OCI-LY3 (cell line): ENCODE results near the gene KCNE4.

Source experiments
- EZH2phosphoT487 ChIP-seq: fragments of 200-600 bp; shearing (Covaris generic); IDR thresholded peaks from 2 replicates; pipeline ENCODE4 v1.6.1; 2018; ENCODE audit warnings: antibody characterized with exemption, mixed run types, low read depth
- TF ChIP-seq, protein P1 (sequence below): fragments of 200-600, 300-600 bp; sonication (generic); IDR thresholded peaks from 2 replicates; pipeline ENCODE4 v1.5.1; 2014; ENCODE audit warnings: antibody characterized with exemption, low read length, low read depth

DNA sequence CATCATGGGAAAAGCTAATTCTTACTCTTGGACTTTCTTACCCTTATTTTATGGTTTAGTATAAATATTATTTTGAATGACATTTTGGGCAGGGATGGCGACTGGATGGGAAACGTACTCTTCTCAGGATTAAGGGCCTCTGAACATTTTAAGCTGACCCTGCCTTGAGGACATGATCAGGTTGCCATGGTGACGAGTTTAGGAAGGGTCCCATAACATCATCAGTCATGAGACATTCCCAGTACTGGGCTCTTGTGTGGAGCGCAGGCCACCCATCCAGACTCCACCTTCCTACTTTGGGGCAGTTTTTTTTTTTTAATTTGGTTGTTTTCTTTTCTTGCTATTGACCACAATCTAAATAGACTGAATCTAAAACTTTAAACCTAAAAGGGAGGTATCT lies 40.7 kb downstream of the KCNE4 start:
- TF ChIP-seq, protein P1, sequence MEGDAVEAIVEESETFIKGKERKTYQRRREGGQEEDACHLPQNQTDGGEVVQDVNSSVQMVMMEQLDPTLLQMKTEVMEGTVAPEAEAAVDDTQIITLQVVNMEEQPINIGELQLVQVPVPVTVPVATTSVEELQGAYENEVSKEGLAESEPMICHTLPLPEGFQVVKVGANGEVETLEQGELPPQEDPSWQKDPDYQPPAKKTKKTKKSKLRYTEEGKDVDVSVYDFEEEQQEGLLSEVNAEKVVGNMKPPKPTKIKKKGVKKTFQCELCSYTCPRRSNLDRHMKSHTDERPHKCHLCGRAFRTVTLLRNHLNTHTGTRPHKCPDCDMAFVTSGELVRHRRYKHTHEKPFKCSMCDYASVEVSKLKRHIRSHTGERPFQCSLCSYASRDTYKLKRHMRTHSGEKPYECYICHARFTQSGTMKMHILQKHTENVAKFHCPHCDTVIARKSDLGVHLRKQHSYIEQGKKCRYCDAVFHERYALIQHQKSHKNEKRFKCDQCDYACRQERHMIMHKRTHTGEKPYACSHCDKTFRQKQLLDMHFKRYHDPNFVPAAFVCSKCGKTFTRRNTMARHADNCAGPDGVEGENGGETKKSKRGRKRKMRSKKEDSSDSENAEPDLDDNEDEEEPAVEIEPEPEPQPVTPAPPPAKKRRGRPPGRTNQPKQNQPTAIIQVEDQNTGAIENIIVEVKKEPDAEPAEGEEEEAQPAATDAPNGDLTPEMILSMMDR = no peak
- no peak for TF ChIP-seq EZH2phosphoT487
